Progenitor cell of endocrine pancreas (in vitro differentiated cells): ENCODE measurements around the gene GAA. TPM values are rescaled to one million over a fixed set of nuclear protein-coding genes. Genes with fewer than 3 reads are reported as not detected.

Source experiments
- DNase-seq: peaks from one replicate; pipeline ENCODE4 v3.0.0; 2021; ENCODE audit warnings: low spot score; ENCODE audit not compliant: unreplicated experiment
- H3K27ac Mint-ChIP-seq: 2 replicates; pipeline ENCODE4 v1.8.0; 2021; ENCODE audit warnings: mild to moderate bottlenecking, moderate library complexity, mixed read lengths
- H3K27me3 Mint-ChIP-seq: 2 replicates; pipeline ENCODE4 v1.8.0; 2021; ENCODE audit warnings: mixed read lengths
- H3K36me3 Mint-ChIP-seq: 2 replicates; pipeline ENCODE4 v1.8.0; 2022; ENCODE audit warnings: mixed read lengths; ENCODE audit not compliant: insufficient read depth
- H3K4me1 Mint-ChIP-seq: 2 replicates; pipeline ENCODE4 v1.8.0; 2021; ENCODE audit warnings: low read depth, mixed read lengths
- H3K4me3 Mint-ChIP-seq: 2 replicates; pipeline ENCODE4 v1.8.0; 2021; ENCODE audit warnings: low read depth, mild to moderate bottlenecking, moderate library complexity, mixed read lengths
- H3K9me3 Mint-ChIP-seq: 2 replicates; pipeline ENCODE4 v1.8.0; 2021; ENCODE audit warnings: low read depth, mixed read lengths
- total RNA-seq: library from RNA; stranded (reverse); gene quantifications from 2 replicates; pipeline ENCODE4 v1.2.1, GENCODE V29; 2021
- TF ChIP-seq, protein P1 (sequence below): fragments of 200-600 bp; sonication (generic); IDR thresholded peaks from one replicate; pipeline ENCODE4 v1.5.0; 2021; ENCODE audit warnings: antibody characterized with exemption, mild to moderate bottlenecking; ENCODE audit not compliant: unreplicated experiment

The GAA gene
- total RNA-seq, 1 donor from 2014 or later = 37.9 TPM

DNA sequence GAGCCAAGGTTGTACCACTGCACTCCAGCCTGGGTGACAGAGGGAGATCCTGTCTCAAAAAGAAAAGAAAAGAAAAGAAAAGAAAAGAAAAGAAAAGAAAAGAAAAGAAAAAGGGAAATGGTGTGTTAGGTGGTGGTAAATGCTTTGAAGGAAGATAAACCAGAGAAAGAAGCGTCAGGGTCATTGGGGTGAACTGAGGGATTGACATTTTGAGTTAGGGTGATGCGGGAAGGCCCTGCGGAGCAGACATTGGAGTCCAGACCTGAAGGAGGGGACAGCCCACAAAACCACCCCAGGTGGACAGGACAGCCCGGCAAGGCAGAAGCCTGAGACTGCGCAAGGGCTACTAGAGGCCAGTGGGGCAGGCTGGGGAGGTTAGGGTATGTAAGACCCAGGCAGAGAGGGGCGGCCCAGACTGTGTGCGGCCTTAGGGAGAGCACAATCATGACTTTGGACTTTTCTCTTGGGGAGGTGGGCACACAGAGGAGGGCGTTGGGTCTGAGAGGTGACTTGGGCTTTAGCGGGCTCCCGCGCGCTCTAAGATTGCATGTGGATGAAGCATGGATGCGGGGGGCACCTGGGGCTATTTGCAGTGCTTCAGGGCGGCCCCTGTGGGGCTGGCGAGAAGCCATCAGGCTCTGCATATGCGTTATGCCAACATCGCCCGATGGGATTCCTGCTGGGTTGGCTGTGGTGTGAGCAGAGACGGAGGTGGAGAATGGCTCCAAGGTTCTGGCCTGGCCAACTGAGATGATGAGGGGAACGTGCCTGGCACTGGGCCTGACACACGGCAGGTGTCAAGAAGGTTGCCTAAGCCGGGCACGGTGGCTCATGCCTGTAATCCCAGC lies 3.3 kb upstream of the GAA start:
- TF ChIP-seq, protein P1, sequence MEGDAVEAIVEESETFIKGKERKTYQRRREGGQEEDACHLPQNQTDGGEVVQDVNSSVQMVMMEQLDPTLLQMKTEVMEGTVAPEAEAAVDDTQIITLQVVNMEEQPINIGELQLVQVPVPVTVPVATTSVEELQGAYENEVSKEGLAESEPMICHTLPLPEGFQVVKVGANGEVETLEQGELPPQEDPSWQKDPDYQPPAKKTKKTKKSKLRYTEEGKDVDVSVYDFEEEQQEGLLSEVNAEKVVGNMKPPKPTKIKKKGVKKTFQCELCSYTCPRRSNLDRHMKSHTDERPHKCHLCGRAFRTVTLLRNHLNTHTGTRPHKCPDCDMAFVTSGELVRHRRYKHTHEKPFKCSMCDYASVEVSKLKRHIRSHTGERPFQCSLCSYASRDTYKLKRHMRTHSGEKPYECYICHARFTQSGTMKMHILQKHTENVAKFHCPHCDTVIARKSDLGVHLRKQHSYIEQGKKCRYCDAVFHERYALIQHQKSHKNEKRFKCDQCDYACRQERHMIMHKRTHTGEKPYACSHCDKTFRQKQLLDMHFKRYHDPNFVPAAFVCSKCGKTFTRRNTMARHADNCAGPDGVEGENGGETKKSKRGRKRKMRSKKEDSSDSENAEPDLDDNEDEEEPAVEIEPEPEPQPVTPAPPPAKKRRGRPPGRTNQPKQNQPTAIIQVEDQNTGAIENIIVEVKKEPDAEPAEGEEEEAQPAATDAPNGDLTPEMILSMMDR = no peak
- no peak for DNase-seq
- peaks cover 4% of the 10 kb centered on the region for H3K27me3 Mint-ChIP-seq
- no peaks in the 10 kb centered on the region for H3K36me3 Mint-ChIP-seq
- no peaks in the 10 kb centered on the region for H3K9me3 Mint-ChIP-seq
- H3K27ac Mint-ChIP-seq = peak overlapping the region; percentile 37
- peaks cover 10% of the 10 kb centered on the region for H3K4me1 Mint-ChIP-seq
- no peak overlapping the region for H3K4me3 Mint-ChIP-seq

DNA sequence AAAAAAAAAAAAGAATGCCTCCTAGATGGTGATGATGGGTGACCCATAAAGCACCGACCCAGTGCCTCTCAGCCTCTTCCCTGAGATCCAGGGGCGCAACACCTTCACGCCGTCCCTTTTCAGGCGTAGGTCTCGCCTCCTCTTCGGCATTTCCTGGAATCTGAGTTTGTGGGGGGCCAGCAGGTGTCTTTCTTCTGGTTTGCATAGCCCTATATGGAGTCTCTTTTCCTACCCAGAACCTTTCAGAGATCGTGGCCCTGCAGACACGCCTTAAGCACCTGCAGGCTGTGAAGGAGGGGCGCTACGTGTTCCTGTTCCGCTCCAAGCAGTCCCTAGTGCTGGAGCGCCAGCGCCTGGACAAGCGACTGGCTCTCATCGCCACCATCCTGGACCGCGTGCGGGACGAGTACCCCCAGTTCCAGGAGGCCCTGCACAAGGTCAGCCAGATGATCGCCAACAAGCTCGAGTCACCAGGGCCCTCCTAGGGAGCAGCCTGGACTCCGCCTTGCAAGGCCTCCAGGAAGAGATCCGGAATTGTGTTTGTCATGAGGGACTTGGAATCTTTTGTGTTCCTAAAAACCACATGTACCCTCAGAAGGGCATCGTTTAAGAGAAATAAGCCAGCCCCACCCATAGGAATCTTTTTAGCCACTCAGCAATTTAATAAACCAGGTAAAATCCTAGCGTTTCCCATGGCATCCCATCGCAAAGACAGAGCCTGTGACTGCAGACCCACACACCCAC lies 1.9 kb upstream of the GAA start:
- no peak overlapping the region for H3K27ac Mint-ChIP-seq

DNA sequence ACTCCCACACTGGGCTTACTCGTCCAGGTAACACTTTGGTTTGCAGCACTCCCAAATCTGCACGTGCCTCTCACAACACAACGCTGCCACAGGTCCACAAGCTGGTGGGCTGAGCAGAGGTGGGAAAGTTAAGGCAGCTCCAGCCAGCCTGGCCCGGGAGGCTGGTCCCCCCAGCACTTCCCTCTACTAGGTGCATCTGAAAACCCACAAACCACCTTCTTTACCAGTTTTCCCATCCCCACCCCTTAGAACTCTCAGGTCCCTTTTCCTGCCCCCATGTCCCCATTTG lies 1.4 kb upstream of the GAA start:
- no peak for DNase-seq
- no peak overlapping the region for H3K4me3 Mint-ChIP-seq
- peaks cover 7% of the 10 kb centered on the region for H3K27me3 Mint-ChIP-seq
- no peaks in the 10 kb centered on the region for H3K9me3 Mint-ChIP-seq
- peaks cover 10% of the 10 kb centered on the region for H3K4me1 Mint-ChIP-seq
- H3K27ac Mint-ChIP-seq = no peak overlapping the region
- no peaks in the 10 kb centered on the region for H3K36me3 Mint-ChIP-seq
- TF ChIP-seq, protein P1 = no peak

More for the DNA sequence above, 1.9 kb upstream of the GAA start:
- peak overlapping the region; percentile 51 for H3K4me3 Mint-ChIP-seq
- H3K36me3 Mint-ChIP-seq = no peaks in the 10 kb centered on the region
- peaks cover 7% of the 10 kb centered on the region for H3K27me3 Mint-ChIP-seq
- H3K4me1 Mint-ChIP-seq = peaks cover 10% of the 10 kb centered on the region
- H3K9me3 Mint-ChIP-seq = no peaks in the 10 kb centered on the region
- TF ChIP-seq, protein P1 = no peak
- DNase-seq = no peak

DNA sequence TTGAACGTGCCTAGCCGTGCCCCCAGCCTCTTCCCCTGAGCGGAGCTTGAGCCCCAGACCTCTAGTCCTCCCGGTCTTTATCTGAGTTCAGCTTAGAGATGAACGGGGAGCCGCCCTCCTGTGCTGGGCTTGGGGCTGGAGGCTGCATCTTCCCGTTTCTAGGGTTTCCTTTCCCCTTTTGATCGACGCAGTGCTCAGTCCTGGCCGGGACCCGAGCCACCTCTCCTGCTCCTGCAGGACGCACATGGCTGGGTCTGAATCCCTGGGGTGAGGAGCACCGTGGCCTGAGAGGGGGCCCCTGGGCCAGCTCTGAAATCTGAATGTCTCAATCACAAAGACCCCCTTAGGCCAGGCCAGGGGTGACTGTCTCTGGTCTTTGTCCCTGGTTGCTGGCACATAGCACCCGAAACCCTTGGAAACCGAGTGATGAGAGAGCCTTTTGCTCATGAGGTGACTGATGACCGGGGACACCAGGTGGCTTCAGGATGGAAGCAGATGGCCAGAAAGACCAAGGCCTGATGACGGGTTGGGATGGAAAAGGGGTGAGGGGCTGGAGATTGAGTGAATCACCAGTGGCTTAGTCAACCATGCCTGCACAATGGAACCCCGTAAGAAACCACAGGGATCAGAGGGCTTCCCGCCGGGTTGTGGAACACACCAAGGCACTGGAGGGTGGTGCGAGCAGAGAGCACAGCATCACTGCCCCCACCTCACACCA lies 724 bp downstream of the GAA start:
- Mint-ChIP-seq H3K9me3 (no peaks in the 10 kb centered on the region), H3K4me3 (peak overlapping the region; percentile 93), H3K4me1 (peaks cover 11% of the 10 kb centered on the region), H3K27me3 (peaks cover 9% of the 10 kb centered on the region), H3K27ac (peak overlapping the region; percentile 91), H3K36me3 (no peaks in the 10 kb centered on the region)
- TF ChIP-seq, protein P1 = no peak
- no peak for DNase-seq
